ENCODE measurements around the gene SNAI3. TPM values are rescaled to one million over a fixed set of nuclear protein-coding genes. Genes with fewer than 3 reads are reported as not detected.

The SNAI3 gene
- total and polyA plus RNA-seq, 12 donors = 0.21 to 8.6 (median 1.3) TPM

DNA sequence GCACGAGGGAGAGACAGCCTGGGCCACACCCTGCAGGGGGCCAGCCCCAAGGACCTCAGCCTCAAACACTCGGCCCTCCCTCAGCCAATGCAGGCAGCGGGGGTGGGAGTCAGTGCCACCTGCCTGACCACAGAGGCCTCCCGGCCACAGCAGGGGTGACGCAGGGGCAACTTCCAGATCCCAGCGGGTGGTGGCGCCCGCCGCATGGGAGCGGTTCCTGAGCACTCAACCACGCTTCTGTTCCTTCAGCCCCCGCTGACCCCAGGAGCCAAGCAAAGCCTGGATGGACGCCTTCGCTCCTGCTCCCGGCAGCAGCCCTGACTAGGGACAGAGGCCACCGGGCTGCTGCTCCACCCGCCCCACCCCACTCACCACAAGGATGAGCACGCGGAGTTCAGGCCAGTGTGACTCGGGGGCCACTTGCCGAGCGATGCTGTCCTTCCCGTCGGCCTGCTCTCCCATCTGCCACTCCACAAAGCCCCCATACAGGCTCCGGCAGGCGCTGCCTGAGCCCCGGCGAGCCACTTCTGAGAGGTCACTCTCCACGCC lies 30.5 kb downstream of the SNAI3 start:
- Histone ChIP-seq H3K27me3 (no peaks in the 10 kb centered on the region), H3K36me3 (peaks cover 0 to 58% (median 14%) of the 10 kb centered on the region in 9 donors), H3K27ac (no peak overlapping the region), H3K9me3 (no peaks in the 10 kb centered on the region), H3K4me3 (no peak overlapping the region), H3K4me1 (peaks cover 10 to 16% (median 12%) of the 10 kb centered on the region in 9 donors)
- 92 to 93% methylated on average over 29 of the region's 29 CpGs for WGBS, 2 donors
- DNase-seq (no peak), ATAC-seq (no peak)
- intact Hi-C loops (cut with DNase I) = no loop called here
- TF ChIP-seq, protein P1, sequence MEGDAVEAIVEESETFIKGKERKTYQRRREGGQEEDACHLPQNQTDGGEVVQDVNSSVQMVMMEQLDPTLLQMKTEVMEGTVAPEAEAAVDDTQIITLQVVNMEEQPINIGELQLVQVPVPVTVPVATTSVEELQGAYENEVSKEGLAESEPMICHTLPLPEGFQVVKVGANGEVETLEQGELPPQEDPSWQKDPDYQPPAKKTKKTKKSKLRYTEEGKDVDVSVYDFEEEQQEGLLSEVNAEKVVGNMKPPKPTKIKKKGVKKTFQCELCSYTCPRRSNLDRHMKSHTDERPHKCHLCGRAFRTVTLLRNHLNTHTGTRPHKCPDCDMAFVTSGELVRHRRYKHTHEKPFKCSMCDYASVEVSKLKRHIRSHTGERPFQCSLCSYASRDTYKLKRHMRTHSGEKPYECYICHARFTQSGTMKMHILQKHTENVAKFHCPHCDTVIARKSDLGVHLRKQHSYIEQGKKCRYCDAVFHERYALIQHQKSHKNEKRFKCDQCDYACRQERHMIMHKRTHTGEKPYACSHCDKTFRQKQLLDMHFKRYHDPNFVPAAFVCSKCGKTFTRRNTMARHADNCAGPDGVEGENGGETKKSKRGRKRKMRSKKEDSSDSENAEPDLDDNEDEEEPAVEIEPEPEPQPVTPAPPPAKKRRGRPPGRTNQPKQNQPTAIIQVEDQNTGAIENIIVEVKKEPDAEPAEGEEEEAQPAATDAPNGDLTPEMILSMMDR (IDR thresholded peaks at IDR 0.05) = no peak

DNA sequence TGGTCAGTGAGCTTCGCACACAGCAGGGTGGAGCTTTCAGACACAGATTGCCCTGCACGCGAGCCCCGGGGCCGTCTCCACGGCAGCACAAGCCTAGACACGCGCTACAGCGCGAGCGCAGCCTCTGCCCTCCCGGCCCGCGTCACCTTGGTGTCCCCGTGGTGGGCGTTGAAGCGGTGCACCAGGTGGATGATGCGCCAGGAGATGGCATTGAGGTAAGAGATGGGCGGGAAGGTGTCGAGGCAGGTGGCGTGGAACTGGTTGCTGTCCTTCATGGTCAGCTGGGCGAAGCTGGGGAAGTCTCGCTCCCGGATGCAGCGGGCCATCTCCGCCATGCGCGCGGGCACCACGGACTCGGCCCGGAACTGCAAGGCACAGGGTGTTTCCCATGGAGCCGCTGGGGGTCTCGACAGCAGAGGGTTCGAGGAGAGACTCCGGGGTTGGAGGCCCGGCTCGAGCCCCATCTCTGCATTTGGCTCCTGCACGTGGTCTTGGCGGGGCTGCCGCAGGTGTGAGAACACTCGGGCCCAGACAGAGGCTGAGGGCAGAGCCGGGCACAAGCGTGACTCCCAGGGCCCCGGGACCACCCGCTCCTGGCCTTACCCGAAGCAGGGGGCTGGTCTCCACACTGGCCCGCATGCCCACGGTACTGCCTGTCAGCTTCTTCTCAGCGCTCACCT lies 31.1 kb downstream of the SNAI3 start:
- Histone ChIP-seq H3K4me3 (no peak overlapping the region), H3K4me1 (peaks cover 10 to 21% (median 16%) of the 10 kb centered on the region in 9 donors), H3K27me3 (no peaks in the 10 kb centered on the region), H3K9me3 (no peaks in the 10 kb centered on the region), H3K36me3 (peaks cover 0 to 58% (median 14%) of the 10 kb centered on the region in 9 donors), H3K27ac (no peak overlapping the region)
- intact Hi-C loops (cut with DNase I) = no loop called here
- TF ChIP-seq, protein P1 (IDR thresholded peaks at IDR 0.05) = no peak
- ATAC-seq = no peak
- DNase-seq = no peak
- WGBS, 2 donors = 97% methylated on average over 50 of the region's 50 CpGs

DNA sequence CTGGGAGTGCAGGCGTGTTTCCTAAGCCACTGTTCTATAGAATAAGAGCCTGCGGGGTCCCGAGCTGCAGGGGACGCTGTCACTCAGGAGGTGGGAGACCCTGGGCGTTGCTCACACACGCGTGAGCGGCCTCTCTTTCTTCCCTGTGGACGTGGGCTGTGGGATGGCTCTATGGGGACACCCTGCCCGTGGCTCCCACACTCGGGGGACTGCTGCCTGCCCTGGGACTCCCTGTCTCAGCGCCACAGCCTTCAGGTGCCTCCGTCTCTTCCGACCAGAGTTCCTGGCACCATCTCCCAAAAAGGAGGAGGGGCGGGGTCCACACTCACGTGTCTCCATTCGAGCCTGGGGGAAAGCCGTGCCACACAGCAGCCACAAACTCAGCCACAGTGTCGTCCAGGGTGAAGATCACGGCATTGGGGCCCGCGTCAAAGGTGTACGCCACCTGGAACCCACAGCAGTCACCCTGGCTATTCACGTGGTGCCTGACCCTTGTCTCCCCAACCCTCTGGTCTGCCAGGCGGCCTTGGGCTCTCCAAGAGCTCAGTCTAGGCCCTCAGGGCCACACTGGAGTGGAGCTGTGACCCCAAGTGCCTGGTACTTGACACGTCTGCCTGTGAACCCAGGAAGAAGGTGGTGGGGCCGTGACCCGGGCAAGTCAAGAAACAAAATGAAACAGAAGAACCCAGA lies 31.8 kb downstream of the SNAI3 start:
- peaks cover 0 to 58% (median 14%) of the 10 kb centered on the region in 9 donors for H3K36me3 ChIP-seq
- WGBS, 2 donors = 87 to 91% methylated on average over 28 of the region's 28 CpGs
- peaks cover 10 to 28% (median 23%) of the 10 kb centered on the region in 9 donors for H3K4me1 ChIP-seq
- ATAC-seq (no peak), DNase-seq (no peak)
- H3K4me3 ChIP-seq = no peak overlapping the region
- no peak overlapping the region for H3K27ac ChIP-seq
- TF ChIP-seq, protein P1 (IDR thresholded peaks at IDR 0.05) = no peak
- no peaks in the 10 kb centered on the region for H3K27me3 ChIP-seq
- no peaks in the 10 kb centered on the region for H3K9me3 ChIP-seq
- intact Hi-C loops (cut with DNase I) = no loop called here

DNA sequence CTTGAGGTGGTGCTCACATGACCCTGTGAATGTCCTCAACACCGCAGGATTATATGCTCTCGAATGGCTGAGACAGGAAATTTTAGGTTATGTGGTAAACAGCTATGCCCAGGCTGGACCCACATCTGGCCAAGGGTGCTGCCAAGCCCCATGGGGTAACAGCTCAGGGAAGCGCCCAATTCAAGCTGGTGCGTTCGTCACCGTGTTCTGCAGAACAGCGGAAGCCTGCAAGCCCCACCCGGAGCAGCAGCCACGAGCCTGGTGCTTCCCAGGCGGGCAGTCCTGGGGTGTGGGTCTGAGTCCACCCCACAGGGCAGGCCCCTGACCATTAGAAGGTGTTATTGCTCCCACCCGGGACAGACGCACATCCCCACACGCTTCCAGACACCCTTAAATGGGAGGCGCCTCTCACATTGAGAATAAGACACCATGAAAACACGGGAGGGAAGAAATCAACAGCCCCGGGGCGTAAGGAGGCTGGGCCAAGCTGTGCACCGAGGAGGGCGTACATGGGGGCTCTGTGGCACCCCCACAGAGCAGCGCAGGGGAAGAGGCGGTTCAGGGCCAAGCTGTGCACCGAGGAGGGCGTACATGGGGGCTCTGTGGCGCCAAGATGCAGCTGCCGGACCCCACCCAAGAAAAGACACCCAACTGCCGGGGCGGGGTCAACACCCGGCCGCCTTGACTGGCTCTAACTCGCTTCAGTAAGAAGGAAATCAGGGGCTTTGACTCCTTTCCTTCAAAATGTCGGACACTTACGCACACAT lies 32.5 kb downstream of the SNAI3 start:
- H3K4me1 ChIP-seq = peaks cover 10 to 35% (median 24%) of the 10 kb centered on the region in 9 donors
- no peaks in the 10 kb centered on the region for H3K27me3 ChIP-seq
- H3K9me3 ChIP-seq = no peaks in the 10 kb centered on the region
- H3K36me3 ChIP-seq = peaks cover 0 to 58% (median 14%) of the 10 kb centered on the region in 9 donors
- intact Hi-C loops (cut with DNase I) = no loop called here
- WGBS, 2 donors = 88 to 89% methylated on average over 32 of the region's 32 CpGs
- TF ChIP-seq, protein P1 (IDR thresholded peaks at IDR 0.05) = no peak
- ATAC-seq (no peak), DNase-seq (no peak)
- H3K4me3 ChIP-seq = no peak overlapping the region
- H3K27ac ChIP-seq = no peak overlapping the region
